ENCODE data around the gene NELL1.
"Not testable (repeated sequence)": the region's sequence is repeated elsewhere in the genome, so short reads cannot be mapped to it uniquely, and the experiment has no call there.

The NELL1 gene

DNA sequence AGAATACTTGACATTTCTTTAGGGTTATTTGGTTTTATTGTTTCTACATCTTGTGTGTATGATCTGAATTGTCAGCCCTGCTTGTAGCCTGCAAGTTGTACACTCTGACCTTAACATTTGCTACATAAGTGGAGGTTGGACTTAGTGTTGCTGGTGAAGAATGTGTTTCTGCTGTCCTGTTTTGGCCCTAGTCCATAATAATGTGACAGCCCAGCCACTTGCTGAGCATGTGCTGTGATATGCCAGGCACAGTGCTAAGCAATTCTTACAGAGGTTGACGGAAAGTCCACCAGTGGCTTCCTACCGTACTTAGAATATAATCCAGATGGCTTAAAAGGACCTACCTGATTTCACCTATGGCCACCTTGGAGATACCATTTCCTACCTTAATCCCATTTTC is 526.6 kb downstream of the NELL1 start:
- no peak for DNase-seq (ENCODE audit: low read depth in 2 of 2)

DNA sequence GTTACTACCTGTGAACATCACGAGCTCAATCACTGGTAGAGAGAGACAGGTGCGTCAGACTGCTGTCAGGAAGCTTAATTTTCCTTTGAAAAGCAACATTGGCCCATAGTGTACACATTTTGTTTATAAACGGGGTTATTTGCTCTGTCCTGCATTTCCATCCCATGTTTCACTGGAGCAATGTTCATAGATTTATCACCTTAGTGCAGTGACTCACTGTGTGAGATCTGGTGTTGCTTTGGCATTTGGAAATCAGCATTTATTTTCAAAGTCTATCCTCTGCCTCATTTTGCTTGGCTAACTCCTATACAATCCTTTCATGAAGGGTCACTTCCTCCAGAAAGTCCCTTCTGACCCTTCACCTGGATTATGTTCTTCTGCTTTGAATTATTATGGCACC is 529.1 kb downstream of the NELL1 start:
- no peak for DNase-seq (ENCODE audit: low read depth in 2 of 2)

DNA sequence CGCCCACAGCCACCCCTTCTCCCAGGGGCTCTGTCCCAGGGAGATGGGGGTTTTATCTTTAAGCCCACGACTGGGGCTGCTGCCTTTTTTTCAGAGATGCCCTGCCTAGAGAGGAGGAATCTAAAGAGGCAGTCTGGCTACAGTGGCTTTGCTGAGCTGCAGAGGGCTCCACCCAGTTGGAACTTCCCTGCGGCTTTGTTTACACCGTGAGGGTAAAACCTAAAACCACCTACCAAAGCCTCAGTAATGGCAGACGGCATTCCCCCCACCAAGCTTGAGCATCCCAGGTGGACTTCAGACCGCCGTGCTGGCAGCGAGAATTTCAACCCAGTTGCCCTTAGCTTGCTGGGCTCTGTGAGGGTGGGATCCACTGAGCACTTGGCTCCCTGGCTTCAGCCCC is 535.8 kb downstream of the NELL1 start:
- DNase-seq (ENCODE audit: low read depth in 2 of 2), result no peak

DNA sequence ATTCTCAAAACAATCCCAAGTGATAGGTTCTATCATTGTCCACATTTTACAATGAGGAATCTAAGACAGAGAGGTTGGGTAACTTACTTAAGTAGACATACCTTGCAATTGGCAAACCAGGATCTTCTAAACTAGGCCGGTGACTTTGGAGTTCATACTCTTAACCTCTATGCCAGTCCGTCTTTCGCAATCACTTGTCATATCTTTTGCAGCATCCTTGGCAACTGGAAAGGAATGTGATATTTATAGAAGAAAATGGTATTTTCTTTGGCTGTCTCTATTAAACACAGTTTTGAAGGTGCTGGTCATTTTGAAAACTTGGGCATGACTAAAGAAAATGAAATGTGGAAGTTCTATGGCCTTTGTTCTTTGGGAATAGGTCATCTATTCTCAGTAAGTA is 556.5 kb downstream of the NELL1 start:
- no peak for DNase-seq (ENCODE audit: low read depth in 2 of 2)

DNA sequence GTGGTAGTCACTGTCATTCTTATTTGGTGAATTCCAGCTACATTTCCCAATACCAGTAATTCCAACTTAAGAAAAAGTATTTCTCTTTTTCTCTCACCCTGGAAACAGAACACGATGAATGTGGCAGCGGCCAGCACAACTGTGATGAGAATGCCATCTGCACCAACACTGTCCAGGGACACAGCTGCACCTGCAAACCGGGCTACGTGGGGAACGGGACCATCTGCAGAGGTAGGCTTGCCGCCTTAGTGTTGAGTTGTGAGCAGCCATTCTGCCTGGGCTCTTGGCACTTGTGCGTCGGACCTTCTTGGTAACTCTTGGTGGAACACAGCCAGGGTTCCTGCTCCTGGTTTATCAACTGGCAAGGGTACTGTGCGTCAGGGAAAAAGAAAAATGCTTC is 559.8 kb downstream of the NELL1 start:
- DNase-seq (ENCODE audit: low read depth in 2 of 2), result no peak

DNA sequence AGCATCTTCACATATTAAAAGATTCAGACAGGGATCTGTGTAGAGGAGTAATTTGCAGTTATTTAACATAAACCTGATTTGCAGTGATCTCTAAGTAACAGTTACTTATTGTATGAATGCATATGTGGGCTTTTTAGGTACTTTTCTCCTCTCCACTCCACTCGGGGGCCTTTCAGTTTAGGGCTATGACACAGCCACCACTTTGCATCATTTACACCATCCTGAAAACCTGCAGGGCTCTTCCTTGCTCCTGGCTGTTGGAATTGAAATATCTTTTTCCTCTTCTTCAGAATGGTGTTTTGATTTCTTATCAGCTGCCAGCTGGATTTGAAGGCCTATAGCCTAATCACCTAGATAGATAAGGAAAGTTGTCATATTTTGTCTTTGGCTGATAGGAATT is 580.8 kb downstream of the NELL1 start:
- no peak for DNase-seq (ENCODE audit: low read depth in 2 of 2)

DNA sequence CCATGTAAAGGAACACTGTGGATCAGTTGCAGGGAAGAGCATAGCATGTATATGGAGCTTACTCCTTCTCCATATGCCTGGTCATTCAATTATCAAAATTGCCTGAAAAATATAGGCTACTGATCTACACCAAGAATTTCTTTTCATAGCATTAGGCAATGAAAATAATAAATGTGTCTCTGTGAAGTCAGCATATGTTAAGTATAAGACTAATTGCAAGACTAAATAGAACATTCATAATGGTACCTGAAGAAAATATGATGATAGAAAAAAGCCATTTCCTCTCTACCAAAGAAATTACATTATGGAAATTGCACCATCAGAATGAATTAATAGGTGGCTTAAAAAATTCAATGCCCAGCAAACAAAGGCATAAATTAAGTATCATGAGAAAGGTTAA is 584.7 kb downstream of the NELL1 start:
- DNase-seq (ENCODE audit: low read depth in 2 of 2), result no peak

DNA sequence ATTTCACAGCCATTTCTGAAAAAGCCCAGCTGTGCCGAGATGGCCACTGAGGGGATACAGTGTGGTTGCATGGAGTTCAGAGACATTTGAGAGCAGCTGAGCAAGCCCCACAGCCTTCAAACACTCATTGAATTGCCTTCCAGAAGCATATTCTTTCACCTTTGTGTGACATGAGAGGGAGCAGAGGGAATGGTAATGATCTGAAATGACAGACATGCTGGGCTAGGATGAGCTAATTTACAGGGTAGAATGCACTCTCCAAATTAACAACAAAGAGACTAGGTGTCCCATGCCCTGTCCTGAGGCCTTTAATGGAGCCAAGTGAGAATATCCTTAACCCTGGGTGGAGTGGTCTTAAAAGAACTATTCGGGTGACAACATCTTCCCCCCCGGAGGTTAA is 585.4 kb downstream of the NELL1 start:
- no peak for DNase-seq (ENCODE audit: low read depth in 2 of 2)

DNA sequence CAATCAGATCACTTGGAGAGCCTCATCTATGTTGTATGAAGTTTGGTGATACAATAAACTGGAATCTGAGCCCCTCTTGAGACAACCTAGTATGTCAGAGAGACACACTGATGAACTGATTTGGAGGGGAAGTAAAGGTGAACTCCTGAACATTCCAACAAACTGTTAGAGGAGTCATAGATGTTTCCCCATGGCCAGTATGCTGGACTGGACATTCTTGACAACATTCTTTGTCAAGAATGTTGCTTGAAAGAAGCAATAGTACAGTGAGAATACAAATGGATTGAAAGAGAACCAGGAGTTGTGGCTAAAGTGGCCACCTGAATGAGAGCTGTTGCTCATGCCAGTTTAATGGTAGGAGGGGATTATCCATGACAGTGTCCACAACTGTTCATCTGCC is 588.1 kb downstream of the NELL1 start:
- no peak for DNase-seq (ENCODE audit: low read depth in 2 of 2)

DNA sequence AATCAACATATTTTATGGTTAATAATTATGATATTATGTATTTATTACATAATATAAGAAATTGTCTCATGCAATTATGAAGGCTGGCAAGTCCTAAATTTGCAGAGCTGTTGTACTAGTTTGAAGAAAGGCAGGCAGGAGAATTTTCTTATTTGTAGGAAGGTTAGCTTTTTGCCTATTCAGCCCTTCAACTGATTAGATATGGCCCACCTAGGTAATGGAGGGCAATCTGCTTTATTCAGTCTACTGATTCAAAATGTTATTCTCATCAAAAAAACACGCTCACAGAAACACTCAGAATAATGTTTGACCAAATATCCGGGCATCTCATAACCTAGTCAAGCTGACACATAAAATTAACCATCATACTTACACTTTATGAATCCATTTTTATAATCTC is 589.0 kb downstream of the NELL1 start:
- DNase-seq (ENCODE audit: low read depth in 2 of 2), result no peak

DNA sequence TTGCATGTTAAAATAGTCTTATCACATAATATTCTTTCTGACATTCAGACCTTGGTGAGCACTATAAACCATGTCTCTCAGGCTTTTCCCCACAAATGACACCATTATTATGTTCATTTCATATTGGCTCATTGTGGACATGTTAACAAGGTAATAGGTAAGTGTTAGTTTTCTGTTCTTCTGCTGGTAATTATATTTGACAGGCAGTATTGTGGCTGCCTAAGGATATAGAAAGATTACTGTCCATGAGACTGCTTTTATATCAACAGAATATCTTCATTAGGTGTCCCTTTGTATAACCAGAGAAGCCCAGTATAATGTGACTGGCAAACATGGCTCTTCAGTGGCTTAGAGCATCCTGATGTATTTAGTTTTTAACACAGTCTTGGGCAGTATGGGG is 590.7 kb downstream of the NELL1 start:
- DNase-seq (ENCODE audit: low read depth in 2 of 2), result no peak

DNA sequence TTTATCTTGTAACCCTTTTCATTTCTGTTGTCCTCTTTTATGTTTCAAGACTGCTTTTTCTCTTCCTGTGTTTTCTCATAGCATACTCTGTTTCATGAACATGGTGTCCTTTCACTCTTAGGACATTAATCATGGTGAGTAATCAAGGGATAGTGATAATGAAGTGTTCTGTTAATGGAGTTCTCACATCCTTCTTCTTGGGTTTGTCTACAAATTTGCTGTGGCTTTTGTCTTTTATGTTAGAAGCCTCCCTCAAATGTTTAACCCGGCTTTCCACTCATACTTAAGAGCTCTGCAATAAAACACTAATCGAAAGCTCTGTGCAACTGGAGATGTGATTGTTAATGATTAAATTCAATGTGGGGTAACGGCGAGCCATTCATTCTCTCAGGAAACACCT is 593.6 kb downstream of the NELL1 start:
- no peak for DNase-seq (ENCODE audit: low read depth in 2 of 2)

DNA sequence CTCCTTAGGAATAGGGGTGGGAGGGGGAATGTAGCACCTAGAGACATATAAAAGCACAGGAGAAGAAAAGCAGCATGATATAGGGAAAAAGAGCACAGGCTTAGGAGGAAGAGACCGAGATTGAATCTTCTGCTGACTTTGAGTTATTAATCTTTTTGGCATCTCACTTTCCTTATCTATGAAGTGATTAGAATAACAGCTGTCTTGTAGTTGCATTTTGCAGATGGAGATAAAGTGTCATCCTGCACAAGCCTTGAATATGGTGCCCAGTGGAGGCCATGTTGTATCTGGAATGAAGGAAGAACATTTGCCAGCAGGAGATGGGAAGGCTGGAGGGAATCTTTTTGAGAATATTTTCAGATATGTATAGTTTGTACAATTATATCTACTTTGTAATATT is 594.7 kb downstream of the NELL1 start:
- DNase-seq (ENCODE audit: low read depth in 2 of 2), result no peak

DNA sequence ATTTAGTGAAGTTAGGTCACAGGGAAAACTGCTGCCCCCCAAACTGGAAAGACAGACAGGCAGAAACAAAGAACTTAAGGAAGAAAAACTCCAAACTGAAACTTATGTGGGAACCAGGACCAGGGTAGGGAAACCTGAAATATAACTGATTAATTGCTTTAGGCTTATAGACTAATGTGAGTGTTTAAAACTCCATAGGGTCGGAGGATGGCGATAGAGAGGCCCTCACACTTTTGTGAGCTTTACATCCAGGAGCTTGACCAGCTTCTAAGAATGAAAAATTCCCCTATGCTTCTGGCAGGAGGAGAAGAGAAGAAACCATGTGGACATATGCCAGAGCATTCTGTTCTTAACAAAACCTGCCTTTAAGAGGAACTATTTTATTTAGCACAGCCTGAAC is 598.6 kb downstream of the NELL1 start:
- no peak for DNase-seq (ENCODE audit: low read depth in 2 of 2)

DNA sequence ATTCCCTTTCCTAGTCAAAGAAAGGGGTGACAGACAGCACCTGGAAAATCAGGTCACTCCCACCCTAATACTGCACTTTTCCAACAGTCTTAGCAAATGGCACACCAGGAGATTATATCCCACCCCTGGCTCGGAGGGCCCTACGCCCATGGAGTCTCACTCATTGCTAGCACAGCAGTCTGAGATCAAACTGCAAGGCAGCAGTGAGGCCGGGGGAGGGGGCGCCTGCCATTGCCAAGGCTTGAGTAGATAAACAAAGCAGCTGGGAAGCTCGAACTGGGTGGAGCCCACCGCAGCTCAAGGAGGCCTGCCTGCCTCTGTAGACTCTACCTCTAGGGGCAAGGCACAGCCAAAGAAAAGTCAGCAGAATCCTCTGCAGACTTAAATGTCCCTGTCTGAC is 602.8 kb downstream of the NELL1 start:
- not testable (repeated sequence) for DNase-seq (ENCODE audit: low read depth in 2 of 2)

DNA sequence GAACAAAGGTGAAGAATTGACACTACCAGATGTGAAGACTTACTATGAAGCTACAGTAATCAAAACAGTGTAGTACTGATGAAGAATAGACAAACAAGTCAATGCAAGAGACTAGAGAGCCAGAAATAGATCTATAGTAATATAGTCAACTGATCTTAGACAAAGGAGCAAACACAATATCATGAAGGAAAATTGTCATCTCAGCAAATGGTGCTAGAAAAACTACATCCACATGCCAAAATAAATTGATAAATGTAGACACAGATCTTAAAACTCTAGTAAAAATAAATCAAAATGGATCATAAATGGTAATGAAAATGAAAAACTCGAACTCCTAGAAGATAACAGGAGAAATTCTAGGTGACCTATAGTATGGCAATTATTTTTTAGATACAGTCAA is 609.5 kb downstream of the NELL1 start:
- DNase-seq (ENCODE audit: low read depth in 2 of 2), result no peak

DNA sequence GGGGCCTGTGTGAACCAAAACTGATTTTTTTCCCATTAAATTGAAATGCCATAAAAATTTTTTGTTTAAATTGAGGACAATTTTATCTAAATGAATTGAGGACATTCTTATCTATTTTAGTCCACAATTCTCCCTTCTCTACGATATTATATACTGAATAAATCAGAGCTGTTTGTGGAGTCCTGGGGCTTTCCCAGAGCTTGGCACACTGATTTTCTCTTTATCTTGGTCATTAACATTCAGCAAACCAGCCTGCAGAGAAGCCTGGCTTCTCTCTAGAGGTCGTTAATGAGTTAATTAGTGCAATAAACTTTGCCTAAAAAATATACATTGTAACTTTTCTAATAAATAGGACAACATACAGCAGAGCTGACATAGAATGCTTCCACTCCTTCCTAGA is 615.7 kb downstream of the NELL1 start:
- no peak for DNase-seq (ENCODE audit: low read depth in 2 of 2)

DNA sequence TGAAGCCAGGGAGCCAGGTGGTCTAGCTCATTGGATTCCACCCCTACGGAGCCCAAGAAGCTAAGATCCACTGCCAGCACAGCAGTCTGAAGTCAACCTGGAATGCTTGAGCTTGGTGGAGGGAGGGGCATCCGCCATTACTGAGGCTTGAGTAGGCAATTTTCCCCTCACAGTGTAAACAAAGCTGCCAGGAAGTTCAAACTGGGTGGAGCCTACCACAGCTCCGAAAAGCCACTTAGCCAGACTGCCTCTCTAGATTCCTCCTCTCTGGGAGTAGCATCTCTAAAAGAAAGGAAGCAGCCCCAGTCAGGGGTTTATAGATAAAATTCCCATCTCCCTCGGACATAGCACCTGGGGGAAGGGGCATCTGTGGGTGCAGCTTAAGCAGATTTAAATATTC is 620.3 kb downstream of the NELL1 start:
- DNase-seq (ENCODE audit: low read depth in 2 of 2), result no peak

DNA sequence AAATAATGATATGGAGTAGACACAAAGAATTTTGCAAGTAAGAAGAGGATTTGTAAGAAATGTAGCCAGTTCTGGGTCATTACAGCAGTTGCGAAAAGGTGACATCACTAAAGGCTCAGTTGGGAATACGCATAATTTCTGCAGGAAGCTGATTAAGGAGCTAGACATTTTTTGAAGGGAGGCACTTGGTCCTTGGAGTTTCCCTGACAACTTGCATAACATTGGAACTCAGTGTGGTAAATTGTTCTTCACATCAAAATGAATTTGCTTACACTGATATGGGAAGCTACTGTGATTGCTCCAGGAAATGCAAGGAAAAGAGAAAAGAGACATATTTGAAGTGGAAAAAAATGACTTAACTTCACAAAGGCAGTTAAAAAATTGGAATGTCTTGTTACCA is 626.1 kb downstream of the NELL1 start:
- DNase-seq (ENCODE audit: low read depth in 2 of 2), result no peak

DNA sequence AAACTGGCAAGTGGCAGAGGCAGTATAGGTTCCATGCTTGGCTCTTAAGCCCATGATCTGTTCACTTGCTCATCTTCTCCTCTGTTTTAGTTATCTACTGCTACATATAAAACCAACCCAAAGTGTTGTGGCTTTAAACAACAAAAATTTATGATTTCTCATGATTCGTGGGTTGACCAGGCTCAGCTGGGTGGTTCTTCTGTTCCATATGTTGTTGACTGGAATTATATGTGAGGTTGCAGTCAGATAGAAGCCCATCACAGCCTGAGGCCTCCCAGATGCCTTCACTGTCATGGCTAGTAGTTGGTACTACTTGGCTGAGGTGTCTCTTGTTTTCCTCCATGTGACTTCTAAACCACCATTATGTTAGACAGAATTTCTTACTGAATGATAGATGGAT is 632.6 kb downstream of the NELL1 start:
- no peak for DNase-seq (ENCODE audit: low read depth in 2 of 2)

DNA sequence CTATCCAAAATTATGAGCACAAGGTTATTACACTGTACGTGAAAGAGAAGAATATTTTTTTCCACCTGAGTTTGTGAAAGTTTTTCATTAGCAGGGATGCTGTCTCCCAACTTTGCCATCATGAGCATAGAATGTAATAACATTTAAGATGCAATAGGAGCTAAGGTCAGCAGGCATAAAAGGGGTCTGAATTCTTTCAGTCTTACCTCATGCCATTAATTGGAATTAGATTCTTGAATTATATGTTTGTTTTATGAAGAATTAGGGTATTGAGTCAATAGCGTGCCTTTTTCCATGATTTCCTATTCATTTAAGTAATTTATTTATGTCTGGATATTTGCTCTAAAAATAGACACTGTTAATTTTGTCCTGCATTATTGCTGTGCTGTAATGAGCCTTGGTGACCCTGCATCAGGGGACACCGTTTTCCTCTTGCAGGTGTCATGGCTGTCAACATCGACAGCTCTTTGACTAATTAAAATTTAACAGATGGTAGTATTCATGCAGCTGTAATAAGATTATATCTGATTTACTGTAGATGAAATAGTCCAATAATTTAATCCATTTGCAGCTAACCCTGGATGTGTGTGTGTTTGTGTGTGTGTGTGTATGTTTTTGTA is 637.5 kb downstream of the NELL1 start:
- DNase-seq (ENCODE audit: low read depth in 2 of 2), result no peak

DNA sequence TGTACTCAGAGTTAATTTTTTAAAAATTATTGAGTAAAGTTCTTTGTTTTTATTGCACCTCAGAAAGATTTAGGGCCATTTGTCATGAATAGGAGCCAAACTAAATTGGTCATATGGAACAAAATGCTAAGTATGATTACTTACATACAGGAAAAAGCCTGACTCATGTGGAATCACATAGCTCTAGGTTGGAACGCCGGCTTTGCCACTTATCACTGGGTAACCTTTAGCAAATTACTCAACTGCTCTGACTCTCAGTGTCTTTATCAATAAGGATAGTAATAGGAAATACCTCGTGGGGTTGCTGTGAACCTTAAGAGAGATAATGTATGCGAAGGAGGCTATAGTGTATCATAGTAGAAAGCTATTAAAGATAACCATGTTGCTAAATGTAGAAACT is 638.5 kb downstream of the NELL1 start:
- DNase-seq (ENCODE audit: low read depth in 2 of 2), result no peak

DNA sequence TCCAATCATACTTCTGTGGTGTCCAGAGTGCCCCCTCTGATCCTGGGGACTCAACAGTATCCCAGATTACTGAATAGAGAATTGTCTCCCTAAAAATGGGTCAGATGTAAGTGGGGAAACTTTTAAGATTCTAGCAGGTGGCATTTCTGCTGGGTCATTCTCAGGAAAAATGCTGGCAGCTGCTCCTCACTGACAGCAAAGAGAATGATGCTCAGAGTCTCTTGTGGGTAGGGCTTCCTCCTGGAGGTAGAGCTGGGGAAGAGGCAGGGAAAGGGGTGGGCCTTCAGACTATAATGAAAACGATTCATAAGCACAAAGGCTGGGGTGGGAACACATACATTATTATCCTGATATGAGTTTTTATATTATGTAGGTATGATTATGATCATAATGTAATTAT is 647.2 kb downstream of the NELL1 start:
- DNase-seq (ENCODE audit: low read depth in 2 of 2), result no peak

DNA sequence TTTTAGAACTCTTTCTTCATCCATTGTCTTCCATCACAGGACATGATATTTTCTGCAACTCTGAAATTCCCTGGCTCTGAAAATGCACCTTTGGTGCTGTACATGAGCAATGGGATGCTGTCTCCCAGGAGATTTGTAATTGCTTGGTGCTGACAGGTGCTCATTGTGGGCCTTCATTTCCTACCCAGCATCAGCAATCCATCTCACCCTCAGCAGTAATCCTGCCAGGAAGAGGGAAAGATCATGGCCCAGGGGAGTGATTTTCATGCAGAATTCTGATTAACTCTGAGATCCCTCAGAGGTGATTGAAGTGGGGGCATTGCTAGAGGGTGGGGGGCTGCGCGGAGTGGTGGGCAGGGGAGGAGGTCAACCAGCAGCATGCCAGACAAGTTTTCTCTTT is 651.7 kb downstream of the NELL1 start:
- no peak for DNase-seq (ENCODE audit: low read depth in 2 of 2)

DNA sequence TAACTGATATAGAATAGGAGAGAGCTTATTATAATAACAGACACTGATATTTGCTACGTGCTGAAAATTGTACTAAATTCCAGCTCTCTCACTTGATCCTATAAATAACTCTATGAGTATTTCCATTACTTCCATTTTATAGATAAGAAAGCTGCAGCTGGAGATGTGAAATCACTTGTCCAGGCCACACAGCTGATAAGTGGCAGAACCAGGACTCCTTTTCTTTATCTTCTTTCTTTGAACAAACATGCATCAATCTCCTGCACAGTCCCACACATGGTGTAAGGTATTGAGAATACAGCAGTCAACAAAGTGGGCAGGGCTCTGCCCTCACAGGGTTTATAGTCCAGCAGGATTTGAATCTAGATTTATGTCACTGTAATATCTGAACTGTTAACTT is 652.1 kb downstream of the NELL1 start:
- no peak for DNase-seq (ENCODE audit: low read depth in 2 of 2)

Data from stimulated activated CD8-positive, alpha-beta memory T cell treated with anti-CD3 and anti-CD28 coated beads, Interleukin-7, amount 100 ng/mL, for 4 hours (primary cell).